ENCODE data around the gene KHDRBS1. TPM values are rescaled to one million over a fixed set of nuclear protein-coding genes. Genes with fewer than 3 reads are reported as not detected.
"Not testable (repeated sequence)": the region's sequence is repeated elsewhere in the genome, so short reads cannot be mapped to it uniquely, and the experiment has no call there.

Gene KHDRBS1
- total RNA-seq, 1 experiment from 2014 or later = 86.7 TPM

DNA sequence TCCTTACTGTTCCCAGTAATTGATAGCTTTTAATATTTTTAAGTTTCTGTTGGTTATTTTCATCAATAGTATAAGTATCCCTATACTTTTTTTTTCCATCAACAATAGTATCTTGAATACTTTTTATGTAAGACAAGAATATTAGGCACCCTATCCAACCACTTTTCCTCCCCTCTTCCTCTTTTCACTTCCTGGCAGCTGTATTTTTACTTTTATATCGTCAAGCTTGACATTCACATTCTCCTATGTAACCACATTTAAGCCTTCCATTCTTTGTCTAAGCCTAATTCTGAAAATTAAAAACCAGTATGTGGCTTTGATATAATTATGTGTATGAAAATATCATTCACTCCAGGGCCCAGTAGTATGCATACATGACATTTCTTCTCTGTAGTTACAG, 68.4 kb downstream of the KHDRBS1 start:
- ATAC-seq = no peak
- ChIA-PET POLR2A (ENCODE audit: unreplicated experiment) (interaction anchor here (0.5 to 0.7 kb wide), 2 partner anchors 9 to 278 kb away, joined by 4 to 8 read pairs; no protein-coding TSS in a partner anchor), CTCF (interaction anchor here (0.6 kb wide), 1 partner anchor 133 kb away, joined by 3 read pairs; no protein-coding TSS in a partner anchor)
- Histone ChIP-seq H3K4me3 (ENCODE audit: low read length) (no peak overlapping the region), H3F3A (ENCODE audit: low read length, unreplicated experiment) (no peaks in the 10 kb centered on the region), H3K27me3 (ENCODE audit: low read length) (no peaks in the 10 kb centered on the region), H3K9me2 (replicated peaks; ENCODE audit: low read length) (no peaks in the 10 kb centered on the region), H3K9ac (ENCODE audit: low read length) (no peak overlapping the region), H3K4me2 (ENCODE audit: low read length) (no peak overlapping the region), H3K79me2 (ENCODE audit: low read length) (no peaks in the 10 kb centered on the region), H3K36me3 (ENCODE audit: low read depth, low read length) (peaks cover 18% of the 10 kb centered on the region), H3K4me1 (ENCODE audit: insufficient read depth, low read length) (no peaks in the 10 kb centered on the region), H3K9me3 (ENCODE audit: low read length) (no peaks in the 10 kb centered on the region), H2AFZ (ENCODE audit: low read length) (no peak overlapping the region), H3K27ac (ENCODE audit: low read length) (no peak overlapping the region), H4K20me1 (ENCODE audit: low read length) (no peaks in the 10 kb centered on the region)
- TF ChIP-seq, protein P1, sequence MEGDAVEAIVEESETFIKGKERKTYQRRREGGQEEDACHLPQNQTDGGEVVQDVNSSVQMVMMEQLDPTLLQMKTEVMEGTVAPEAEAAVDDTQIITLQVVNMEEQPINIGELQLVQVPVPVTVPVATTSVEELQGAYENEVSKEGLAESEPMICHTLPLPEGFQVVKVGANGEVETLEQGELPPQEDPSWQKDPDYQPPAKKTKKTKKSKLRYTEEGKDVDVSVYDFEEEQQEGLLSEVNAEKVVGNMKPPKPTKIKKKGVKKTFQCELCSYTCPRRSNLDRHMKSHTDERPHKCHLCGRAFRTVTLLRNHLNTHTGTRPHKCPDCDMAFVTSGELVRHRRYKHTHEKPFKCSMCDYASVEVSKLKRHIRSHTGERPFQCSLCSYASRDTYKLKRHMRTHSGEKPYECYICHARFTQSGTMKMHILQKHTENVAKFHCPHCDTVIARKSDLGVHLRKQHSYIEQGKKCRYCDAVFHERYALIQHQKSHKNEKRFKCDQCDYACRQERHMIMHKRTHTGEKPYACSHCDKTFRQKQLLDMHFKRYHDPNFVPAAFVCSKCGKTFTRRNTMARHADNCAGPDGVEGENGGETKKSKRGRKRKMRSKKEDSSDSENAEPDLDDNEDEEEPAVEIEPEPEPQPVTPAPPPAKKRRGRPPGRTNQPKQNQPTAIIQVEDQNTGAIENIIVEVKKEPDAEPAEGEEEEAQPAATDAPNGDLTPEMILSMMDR (conservative IDR thresholded peaks at IDR 0.05; ENCODE audit: low read depth, low read length) = no peak
- no peak for TF ChIP-seq EZH2phosphoT487 (IDR thresholded peaks at IDR 0.05; ENCODE audit: borderline replicate concordance, low read length)
- TF ChIP-seq EZH2 (IDR thresholded peaks at IDR 0.05; ENCODE audit: low read length, unreplicated experiment) = no peak
- no peak for DNase-seq
- intact Hi-C loops (cut with micrococcal nuclease) = no loop called here
- no TSS peak for BruUV-seq (replicated peaks)

DNA sequence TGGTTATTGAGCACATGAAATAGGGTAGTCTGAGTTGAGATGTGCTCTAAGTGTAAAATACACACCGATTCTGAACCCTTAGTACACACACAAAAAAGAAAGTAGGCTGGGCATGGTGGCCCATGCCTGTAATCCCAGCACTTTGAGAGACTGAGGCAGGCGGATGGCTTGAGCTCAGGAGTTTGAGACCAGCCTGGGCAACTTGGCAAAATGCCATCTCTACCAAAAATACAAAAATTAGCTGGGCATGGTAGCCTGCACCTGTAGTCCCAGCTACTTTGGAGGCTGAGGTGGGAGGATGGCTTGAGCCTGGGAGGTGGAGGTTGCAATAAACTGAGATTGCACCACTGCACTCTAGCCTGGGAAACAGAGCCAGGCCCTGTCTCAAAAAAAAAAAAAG, 72.7 kb downstream of the KHDRBS1 start:
- H3K27me3 ChIP-seq (ENCODE audit: low read length); H4K20me1 ChIP-seq (ENCODE audit: low read length); H3K9me3 ChIP-seq (ENCODE audit: low read length); DNase-seq; H3K27ac ChIP-seq (ENCODE audit: low read length); H3K79me2 ChIP-seq (ENCODE audit: low read length); intact Hi-C loops (cut with micrococcal nuclease); CTCF ChIA-PET; ATAC-seq; H3K4me2 ChIP-seq (ENCODE audit: low read length); POLR2A ChIA-PET (ENCODE audit: unreplicated experiment); H3K9me2 ChIP-seq (replicated peaks; ENCODE audit: low read length); H3K36me3 ChIP-seq (ENCODE audit: low read depth, low read length); H3F3A ChIP-seq (ENCODE audit: low read length, unreplicated experiment); H2AFZ ChIP-seq (ENCODE audit: low read length); BruUV-seq (replicated peaks); H3K4me1 ChIP-seq (ENCODE audit: insufficient read depth, low read length); H3K4me3 ChIP-seq (ENCODE audit: low read length); H3K9ac ChIP-seq (ENCODE audit: low read length): not testable (repeated sequence)

DNA sequence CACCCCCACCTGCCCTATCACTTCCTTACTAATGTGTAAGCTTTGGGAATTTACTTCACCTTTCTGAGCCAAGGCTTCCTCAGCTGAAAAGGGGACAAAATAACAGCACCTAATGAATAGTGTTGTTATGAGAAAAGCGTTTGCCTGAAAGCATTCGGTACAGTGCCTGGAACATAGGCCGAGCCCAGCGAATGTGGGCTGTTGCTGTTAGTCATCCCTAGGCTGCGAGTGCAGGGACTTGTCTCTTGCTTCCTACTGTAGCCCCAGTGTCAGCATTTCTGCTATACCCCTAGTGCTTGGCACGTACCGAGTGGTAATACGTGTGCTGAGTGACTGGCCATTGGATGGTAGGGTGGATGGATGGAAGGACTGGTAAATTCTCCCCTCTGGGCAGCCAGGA, 77.5 kb downstream of the KHDRBS1 start:
- Histone ChIP-seq H3F3A (ENCODE audit: low read length, unreplicated experiment) (no peaks in the 10 kb centered on the region), H3K9ac (ENCODE audit: low read length) (no peak overlapping the region), H3K36me3 (ENCODE audit: low read depth, low read length) (peaks cover 7% of the 10 kb centered on the region), H4K20me1 (ENCODE audit: low read length) (no peaks in the 10 kb centered on the region), H3K9me2 (replicated peaks; ENCODE audit: low read length) (no peaks in the 10 kb centered on the region), H3K27ac (ENCODE audit: low read length) (no peak overlapping the region), H3K4me2 (ENCODE audit: low read length) (no peak overlapping the region), H3K27me3 (ENCODE audit: low read length) (no peaks in the 10 kb centered on the region), H3K9me3 (ENCODE audit: low read length) (no peaks in the 10 kb centered on the region), H3K4me3 (ENCODE audit: low read length) (no peak overlapping the region), H2AFZ (ENCODE audit: low read length) (no peak overlapping the region), H3K79me2 (ENCODE audit: low read length) (no peaks in the 10 kb centered on the region), H3K4me1 (ENCODE audit: insufficient read depth, low read length) (peaks cover 9% of the 10 kb centered on the region; the same call in 1 of the 2 replicates)
- no TSS peak for BruUV-seq (replicated peaks)
- TF ChIP-seq, protein P1 (conservative IDR thresholded peaks at IDR 0.05; ENCODE audit: low read depth, low read length) = no peak
- TF ChIP-seq EZH2phosphoT487 (IDR thresholded peaks at IDR 0.05; ENCODE audit: borderline replicate concordance, low read length) (no peak), EZH2 (IDR thresholded peaks at IDR 0.05; ENCODE audit: low read length, unreplicated experiment) (no peak)
- POLR2A ChIA-PET (ENCODE audit: unreplicated experiment) = interaction anchor here (0.6 kb wide), 1 partner anchor 10 kb away, joined by 6 read pairs; no protein-coding TSS in a partner anchor
- CTCF ChIA-PET = no interaction called here
- ATAC-seq (no peak), DNase-seq (no peak)
- intact Hi-C loops (cut with micrococcal nuclease) = no loop called here

All from PC-3 (cell line).